Activated B cell treated with CpG ODN at 0.5 μM for 24 hours (primary cell): ENCODE data around the gene KCNIP1. TPM values are rescaled to one million over a fixed set of nuclear protein-coding genes. Genes with fewer than 3 reads are reported as not detected.

Experiments used
- ATAC-seq: fragments of 200-7000 bp; cut with Tn5 transposase; one replicate; pipeline ENCODE4 v1.10.0; 2021; ENCODE audit warnings: low read depth, mild to moderate bottlenecking, moderate library complexity
- CTCF ChIA-PET: fragments of 350-600 bp; sonication (Branson Sonifier 250); formaldehyde crosslinking; loops from one replicate; lab custom pipeline; 2021; ENCODE audit warnings: antibody characterized with exemption; lab: Charles Lee
- POLR2A ChIA-PET: fragments of 350-600 bp; sonication (Branson Sonifier 250); formaldehyde crosslinking; loops from one replicate; lab custom pipeline; 2021; ENCODE audit warnings: antibody characterized with exemption; lab: Charles Lee
- DNase-seq: peaks from one replicate; pipeline ENCODE4 v3.0.0; 2022
- H3K27ac Mint-ChIP-seq: one replicate; pipeline ENCODE4 v1.8.0; 2020; ENCODE audit warnings: mixed read lengths
- H3K27me3 Mint-ChIP-seq: one replicate; pipeline ENCODE4 v1.8.0; 2021; ENCODE audit warnings: mixed read lengths
- H3K36me3 Mint-ChIP-seq: one replicate; pipeline ENCODE4 v1.8.0; 2021; ENCODE audit warnings: low read depth, mixed read lengths
- H3K4me1 Mint-ChIP-seq: one replicate; pipeline ENCODE4 v1.8.0; 2021; ENCODE audit warnings: mixed read lengths
- H3K4me3 Mint-ChIP-seq: one replicate; pipeline ENCODE4 v1.8.0; 2020; ENCODE audit warnings: mild to moderate bottlenecking, mixed read lengths
- H3K9me3 Mint-ChIP-seq: one replicate; pipeline ENCODE4 v1.8.0; 2020; ENCODE audit warnings: mixed read lengths
- CTCF ChIP-seq: fragments of 200-600 bp; IDR thresholded peaks from one replicate; pipeline ENCODE4 v1.8.0; 2022; ENCODE audit warnings: antibody characterized with exemption, mild to moderate bottlenecking
- intact Hi-C: fragments of 100-400 bp; cut with micrococcal nuclease; formaldehyde crosslinking; loops from one replicate; pipeline ENCODE4 v1.15.1; 2024
- total RNA-seq: library from RNA; stranded (reverse); gene quantifications from 2 replicates; pipeline ENCODE4 v1.2.3, GENCODE V29; 2022

Gene KCNIP1
- total RNA-seq, 1 donor from 2014 or later = not detected

- TF ChIP-seq CTCF = no peak
- POLR2A ChIA-PET = no interaction called here
- ATAC-seq (no peak), DNase-seq (no peak)
- Mint-ChIP-seq H3K9me3 (no peaks in the 10 kb centered on the region), H3K27ac (no peak overlapping the region), H3K4me1 (no peaks in the 10 kb centered on the region), H3K36me3 (no peaks in the 10 kb centered on the region), H3K27me3 (peaks cover 21% of the 10 kb centered on the region), H3K4me3 (no peak overlapping the region)
- CTCF ChIA-PET = no interaction called here
- intact Hi-C loops = no loop called here
Observed at GRCh38 chr5:170719551-170719950, 215.7 kb downstream of the KCNIP1 start.

- no peak for DNase-seq
- H3K4me1 Mint-ChIP-seq = no peaks in the 10 kb centered on the region
- POLR2A ChIA-PET = no interaction called here
- H3K9me3 Mint-ChIP-seq = no peaks in the 10 kb centered on the region
- H3K27ac Mint-ChIP-seq = no peak overlapping the region
- intact Hi-C loops = no loop called here
- TF ChIP-seq CTCF = no peak
- CTCF ChIA-PET = no interaction called here
- H3K4me3 Mint-ChIP-seq = no peak overlapping the region
- no peaks in the 10 kb centered on the region for H3K36me3 Mint-ChIP-seq
- no peak for ATAC-seq
- H3K27me3 Mint-ChIP-seq = peaks cover 26% of the 10 kb centered on the region
Observed at GRCh38 chr5:170720179-170720578, 216.4 kb downstream of the KCNIP1 start.

DNA sequence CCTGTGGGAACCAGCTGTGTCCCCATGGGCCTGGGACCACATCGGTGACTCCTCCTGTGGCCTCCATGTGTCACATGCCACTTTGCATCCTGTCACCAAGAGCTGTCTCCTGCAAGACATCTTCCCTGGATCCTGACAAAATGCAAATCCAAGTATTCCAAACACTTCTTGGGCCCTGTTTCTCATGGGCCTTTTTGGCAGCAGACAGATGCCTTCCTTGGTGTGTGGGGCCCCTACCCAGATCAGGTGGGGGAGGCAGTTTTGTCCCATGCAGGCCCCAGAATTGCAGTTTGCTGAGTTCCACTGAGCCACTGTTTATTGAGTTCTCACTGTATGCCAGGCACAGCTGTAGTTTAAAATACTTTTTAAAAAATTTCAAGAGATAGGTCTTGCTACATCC lies 217.2 kb downstream of the KCNIP1 start:
- CTCF ChIA-PET = no interaction called here
- no peaks in the 10 kb centered on the region for H3K36me3 Mint-ChIP-seq
- no peak overlapping the region for H3K27ac Mint-ChIP-seq
- no peaks in the 10 kb centered on the region for H3K9me3 Mint-ChIP-seq
- H3K4me1 Mint-ChIP-seq = no peaks in the 10 kb centered on the region
- intact Hi-C loops = no loop called here
- DNase-seq (no peak), ATAC-seq (no peak)
- no peak overlapping the region for H3K4me3 Mint-ChIP-seq
- no peak for TF ChIP-seq CTCF
- H3K27me3 Mint-ChIP-seq = peaks cover 28% of the 10 kb centered on the region
- POLR2A ChIA-PET = no interaction called here

DNA sequence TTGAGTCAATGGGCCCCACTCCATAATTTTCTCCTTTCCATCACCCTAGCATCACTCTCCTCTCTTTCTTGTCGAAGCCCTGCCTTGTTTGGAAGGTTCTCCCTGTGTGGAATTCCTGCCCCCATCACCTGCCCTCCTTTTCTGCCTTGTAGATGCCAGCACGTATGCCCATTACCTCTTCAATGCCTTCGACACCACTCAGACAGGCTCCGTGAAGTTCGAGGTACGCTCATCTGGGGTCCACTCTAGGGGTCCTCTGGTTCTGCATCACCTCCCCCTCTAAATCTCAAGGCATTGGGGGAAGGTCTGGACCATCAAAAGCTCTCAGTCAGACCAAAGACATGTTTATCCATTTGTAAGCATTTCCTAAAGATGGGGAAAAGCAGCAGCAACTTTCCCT lies 217.9 kb downstream of the KCNIP1 start:
- TF ChIP-seq CTCF = no peak
- H3K9me3 Mint-ChIP-seq = no peaks in the 10 kb centered on the region
- ChIA-PET CTCF (no interaction called here), POLR2A (no interaction called here)
- DNase-seq (no peak), ATAC-seq (no peak)
- intact Hi-C loops = no loop called here
- peaks cover 28% of the 10 kb centered on the region for H3K27me3 Mint-ChIP-seq
- no peaks in the 10 kb centered on the region for H3K4me1 Mint-ChIP-seq
- no peak overlapping the region for H3K4me3 Mint-ChIP-seq
- H3K27ac Mint-ChIP-seq = no peak overlapping the region
- no peaks in the 10 kb centered on the region for H3K36me3 Mint-ChIP-seq

GRCh38 chr5:170722316-170722715 lies 218.5 kb downstream of the KCNIP1 start:
- Mint-ChIP-seq H3K9me3 (no peaks in the 10 kb centered on the region), H3K27ac (no peak overlapping the region), H3K4me3 (no peak overlapping the region), H3K4me1 (no peaks in the 10 kb centered on the region), H3K36me3 (no peaks in the 10 kb centered on the region), H3K27me3 (peaks cover 30% of the 10 kb centered on the region)
- intact Hi-C loops = no loop called here
- ChIA-PET POLR2A (no interaction called here), CTCF (no interaction called here)
- no peak for DNase-seq
- ATAC-seq = no peak
- no peak for TF ChIP-seq CTCF
